VCaP (cell line): ENCODE measurements around the gene PSMB5.

ENCODE experiments used
- H3K27ac ChIP-seq: fragments of 450-650 bp; 2 replicates; pipeline ENCODE4 v1.5.1; 2017
- TF ChIP-seq, protein P1 (sequence below): fragments of 450-650 bp; conservative IDR thresholded peaks from 2 replicates; pipeline ENCODE4 v1.5.1; 2017; ENCODE audit warnings: mild to moderate bottlenecking, moderate library complexity

Gene PSMB5

GRCh38 chr14:22997676-22998323 lies 36.9 kb downstream of the PSMB5 start:
- TF ChIP-seq, protein P1, sequence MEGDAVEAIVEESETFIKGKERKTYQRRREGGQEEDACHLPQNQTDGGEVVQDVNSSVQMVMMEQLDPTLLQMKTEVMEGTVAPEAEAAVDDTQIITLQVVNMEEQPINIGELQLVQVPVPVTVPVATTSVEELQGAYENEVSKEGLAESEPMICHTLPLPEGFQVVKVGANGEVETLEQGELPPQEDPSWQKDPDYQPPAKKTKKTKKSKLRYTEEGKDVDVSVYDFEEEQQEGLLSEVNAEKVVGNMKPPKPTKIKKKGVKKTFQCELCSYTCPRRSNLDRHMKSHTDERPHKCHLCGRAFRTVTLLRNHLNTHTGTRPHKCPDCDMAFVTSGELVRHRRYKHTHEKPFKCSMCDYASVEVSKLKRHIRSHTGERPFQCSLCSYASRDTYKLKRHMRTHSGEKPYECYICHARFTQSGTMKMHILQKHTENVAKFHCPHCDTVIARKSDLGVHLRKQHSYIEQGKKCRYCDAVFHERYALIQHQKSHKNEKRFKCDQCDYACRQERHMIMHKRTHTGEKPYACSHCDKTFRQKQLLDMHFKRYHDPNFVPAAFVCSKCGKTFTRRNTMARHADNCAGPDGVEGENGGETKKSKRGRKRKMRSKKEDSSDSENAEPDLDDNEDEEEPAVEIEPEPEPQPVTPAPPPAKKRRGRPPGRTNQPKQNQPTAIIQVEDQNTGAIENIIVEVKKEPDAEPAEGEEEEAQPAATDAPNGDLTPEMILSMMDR = no peak
- no peak overlapping the region for H3K27ac ChIP-seq

DNA sequence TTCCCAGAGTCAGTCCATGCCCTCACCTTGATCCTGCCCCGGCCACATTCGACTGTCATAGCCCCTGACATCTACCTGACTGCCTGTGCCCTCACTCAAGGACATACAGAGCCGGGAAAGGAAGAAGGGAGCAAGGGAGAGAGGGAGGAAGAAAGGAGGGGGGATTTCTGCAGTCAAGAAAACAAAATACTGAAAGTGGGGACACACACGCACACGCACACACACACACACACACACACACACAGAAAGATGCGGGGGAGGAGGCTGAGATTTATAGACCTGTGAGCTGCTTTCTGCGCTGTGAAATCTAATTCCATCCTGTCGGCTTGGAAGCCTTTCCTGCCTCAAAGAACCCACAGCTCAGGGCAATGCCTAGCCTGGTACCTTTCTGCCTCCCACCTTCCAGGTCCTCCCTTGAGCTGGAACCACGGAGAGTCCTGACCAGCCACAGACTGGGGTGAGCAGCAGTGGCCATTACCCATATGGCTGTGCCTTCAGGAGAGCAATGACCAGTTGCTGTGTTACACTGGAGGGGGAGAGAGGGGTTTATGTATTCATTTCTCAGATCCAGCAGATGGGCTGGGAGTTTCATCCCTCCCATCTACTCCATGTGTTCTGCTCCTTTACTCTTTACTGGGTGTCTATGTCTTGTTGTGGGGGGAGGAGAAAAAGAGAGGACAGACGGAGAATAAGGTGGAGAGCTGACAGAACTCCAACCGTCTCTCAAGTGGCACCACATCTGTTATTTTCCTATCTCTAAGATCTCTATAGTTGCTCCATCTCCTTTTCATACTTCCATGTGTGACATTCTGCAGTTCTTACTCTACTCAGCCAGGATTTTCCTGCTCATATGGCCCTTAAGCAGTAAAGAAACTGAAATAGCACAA lies 37.7 kb downstream of the PSMB5 start:
- no peak overlapping the region for H3K27ac ChIP-seq
- TF ChIP-seq, protein P1 = no peak

DNA sequence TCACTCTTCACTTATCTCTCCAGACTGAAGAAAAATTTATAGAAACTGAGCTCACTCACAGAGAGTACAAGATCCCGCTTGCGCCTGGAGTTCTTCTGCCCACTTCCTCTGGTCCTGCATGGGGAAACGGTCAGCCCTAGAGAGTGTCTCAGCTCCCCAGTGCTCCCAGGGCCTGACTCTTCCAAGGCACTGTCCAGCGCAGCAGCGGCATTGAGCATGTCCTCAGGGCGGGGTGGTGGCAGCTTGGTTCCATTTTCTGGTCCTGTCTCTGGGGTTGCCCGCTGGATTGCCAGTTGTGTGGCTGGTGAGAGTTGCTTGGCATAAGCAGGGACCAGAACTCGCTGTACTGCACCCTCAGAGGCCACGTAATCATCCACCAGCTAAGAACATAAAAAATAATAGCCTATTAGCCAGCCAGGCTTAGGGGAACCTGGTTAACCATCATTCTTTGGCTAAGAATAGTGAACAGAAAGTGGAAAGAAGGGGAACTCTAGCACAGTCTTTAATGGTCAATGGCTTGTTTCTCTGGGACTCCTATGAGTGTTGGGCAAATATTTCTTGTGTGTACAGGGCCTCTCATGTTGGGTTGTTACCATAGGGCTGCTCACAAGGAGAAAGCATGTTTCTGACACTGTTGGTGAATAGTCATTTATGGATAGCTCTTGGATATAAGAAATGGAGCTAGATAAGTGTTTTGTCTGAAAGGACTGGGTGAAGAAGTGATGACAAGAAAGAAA lies 38.6 kb downstream of the PSMB5 start:
- TF ChIP-seq, protein P1 = no peak
- H3K27ac ChIP-seq = no peak overlapping the region

DNA sequence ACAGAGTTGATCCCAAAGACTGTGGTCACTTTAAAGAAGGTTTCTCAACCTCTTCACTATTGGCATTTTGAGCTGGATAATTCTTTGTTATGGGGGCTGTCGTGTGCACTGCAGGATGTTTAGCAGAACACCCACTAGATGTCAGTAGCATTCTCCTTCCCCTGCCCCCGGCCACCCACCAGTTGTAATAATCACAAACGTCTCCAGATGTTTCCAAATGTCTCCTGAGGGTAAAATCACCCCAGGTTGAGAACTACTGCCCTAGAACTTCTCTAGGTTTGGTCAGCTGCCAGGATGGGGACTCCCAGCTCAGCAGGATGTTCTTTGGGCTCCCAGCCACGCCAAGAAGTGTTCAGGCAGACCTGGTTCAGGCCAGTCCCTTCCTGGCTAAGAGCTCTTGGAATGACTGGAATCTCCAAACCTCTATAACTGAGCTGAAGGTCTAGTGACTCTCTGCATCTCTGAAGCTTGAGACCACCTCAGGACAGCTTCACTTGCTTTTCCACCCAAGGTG lies 39.9 kb downstream of the PSMB5 start:
- TF ChIP-seq, protein P1 = peak; percentile 84
- H3K27ac ChIP-seq = no peak overlapping the region

- TF ChIP-seq, protein P1 = no peak
Observed at GRCh38 chr14:22993517-22993916, 41.2 kb downstream of the PSMB5 start.

DNA sequence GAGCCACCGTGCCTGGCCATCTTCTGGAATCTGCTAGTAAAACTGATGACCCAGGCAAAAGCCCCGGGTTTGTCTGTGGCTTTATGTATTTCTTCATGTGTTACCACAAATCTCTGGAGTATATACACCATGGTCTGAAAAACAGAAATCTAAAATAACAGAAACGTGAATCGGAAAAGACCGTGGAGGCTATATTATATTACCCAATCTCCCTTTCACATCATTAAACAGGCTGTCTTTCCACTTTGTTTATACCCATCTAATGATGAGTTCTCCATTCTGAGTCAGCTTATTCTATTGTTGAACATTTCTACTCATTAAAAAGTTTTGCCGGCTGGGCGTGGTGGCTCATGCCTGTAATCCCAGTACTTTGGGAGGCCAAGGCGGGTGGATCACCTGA lies 42.8 kb downstream of the PSMB5 start:
- H3K27ac ChIP-seq = no peak overlapping the region
- TF ChIP-seq, protein P1 = no peak

More at GRCh38 chr14:22993517-22993916, 41.2 kb downstream of the PSMB5 start:
- H3K27ac ChIP-seq = no peak overlapping the region

DNA sequence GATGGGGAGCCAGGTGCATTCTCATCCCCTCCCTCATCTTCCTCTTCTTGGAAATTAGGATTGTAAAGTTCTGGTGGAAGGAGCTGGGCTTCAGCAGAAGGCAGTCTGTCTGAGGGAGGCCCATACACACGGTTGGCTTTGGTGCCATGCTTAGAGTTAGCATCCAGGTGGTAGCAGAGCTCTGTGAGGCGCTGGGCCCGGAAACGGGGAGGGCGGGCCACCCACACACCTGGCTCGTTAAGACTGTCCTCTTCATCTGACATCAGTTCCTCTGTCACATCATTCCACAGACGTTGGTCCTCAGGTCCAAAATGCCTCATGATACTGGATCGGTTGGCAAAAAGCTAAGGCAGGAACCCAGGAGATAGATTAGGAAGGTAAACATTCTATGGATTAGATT lies 47.4 kb downstream of the PSMB5 start:
- TF ChIP-seq, protein P1 = no peak
- H3K27ac ChIP-seq = no peak overlapping the region
